Endothelial cell of umbilical vein (primary cell): ENCODE measurements around the gene MRFAP1.

Source experiments
- EZH2 ChIP-seq: IDR thresholded peaks from 2 replicates; pipeline ENCODE4 v1.6.1; 2012; ENCODE audit warnings: borderline replicate concordance, low read depth, mild to moderate bottlenecking, moderate library complexity, low read length, inconsistent platforms; ENCODE audit not compliant: severe bottlenecking
- POLR2A ChIP-seq: IDR thresholded peaks from 2 replicates; pipeline ENCODE4 v1.6.1; 2012; ENCODE audit warnings: low read depth, mild to moderate bottlenecking, control low read depth, low read length

DNA sequence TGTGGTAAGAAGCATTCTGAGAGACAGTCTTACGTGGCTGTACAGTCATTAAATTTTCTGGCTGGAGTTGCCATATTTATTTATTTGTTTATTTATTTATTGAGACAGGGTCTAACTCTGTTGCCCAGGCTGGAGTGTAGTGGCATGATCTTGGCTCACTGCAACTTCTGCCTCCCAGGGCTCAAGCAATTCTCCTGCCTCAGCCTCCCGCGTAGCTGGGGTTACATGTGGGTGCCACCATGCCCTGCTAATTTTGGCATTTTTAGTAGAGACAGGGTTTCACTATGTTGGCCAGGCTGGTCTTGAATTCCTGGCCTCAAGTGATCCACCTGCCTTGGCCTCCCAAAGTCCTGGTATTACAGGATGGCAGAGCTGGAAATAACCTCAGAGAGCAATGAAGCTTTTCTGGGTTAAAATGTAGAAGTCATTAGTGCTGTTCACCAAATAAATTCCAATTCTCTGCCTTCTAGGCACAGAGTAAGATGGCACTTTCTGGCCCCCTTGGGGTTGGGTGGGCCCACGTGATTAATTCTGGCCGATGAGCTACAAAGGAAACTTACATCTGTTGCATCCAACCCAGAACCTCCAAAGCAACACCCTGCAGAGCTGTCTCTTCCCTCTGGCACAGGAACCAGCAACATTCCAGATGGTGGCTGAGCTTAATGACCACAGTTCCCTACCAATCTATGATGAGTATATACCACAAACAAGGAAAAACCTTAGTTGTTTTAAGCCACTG is 4.5 kb downstream of the MRFAP1 start:
- TF ChIP-seq POLR2A (no peak), EZH2 (no peak)
